ENCODE results near the gene JAZF1. TPM values are rescaled to one million over a fixed set of nuclear protein-coding genes. Genes with fewer than 3 reads are reported as not detected.

JAZF1 gene
- total RNA-seq, 1 experiment from 2014 or later: 0.90 TPM

- ChIA-PET POLR2A (ENCODE audit: unreplicated experiment) (no interaction called here), CTCF (no interaction called here)
- Histone ChIP-seq H3K9me2 (ENCODE audit: insufficient read depth) (no peaks in the 10 kb centered on the region), H3K79me2 (ENCODE audit: low read depth) (no peaks in the 10 kb centered on the region), H3K4me3 (no peak overlapping the region), H3K9me3 (ENCODE audit: insufficient read depth, low read depth) (no peaks in the 10 kb centered on the region), H3F3A (ENCODE audit: insufficient read depth, low read depth) (peaks cover 14% of the 10 kb centered on the region; the same call in 1 of the 2 replicates), H4K20me1 (ENCODE audit: insufficient read depth) (no peaks in the 10 kb centered on the region; the same call in 1 of the 2 replicates), H3K27ac (no peak overlapping the region), H3K27me3 (ENCODE audit: insufficient read depth, low read depth) (no peaks in the 10 kb centered on the region), H2AFZ (no peak overlapping the region), H3K4me1 (replicated peaks; ENCODE audit: insufficient read depth) (peaks cover 5% of the 10 kb centered on the region; the same call in 1 of the 2 replicates), H3K4me2 (no peak overlapping the region), H3K36me3 (ENCODE audit: low read depth) (no peaks in the 10 kb centered on the region)
- no peak for DNase-seq
- TF ChIP-seq CTCF (conservative IDR thresholded peaks at IDR 0.05) (no peak), EZH2 (IDR thresholded peaks at IDR 0.05; ENCODE audit: low read depth) (no peak)
- BruUV-seq (replicated peaks): no TSS peak
- intact Hi-C loops (cut with micrococcal nuclease; ENCODE audit: unreplicated experiment): no loop called here
Measured at GRCh38 chr7:28174901-28175661, 5.5 kb downstream of the JAZF1 start.

GRCh38 chr7:28174442-28174841, 6.2 kb downstream of the JAZF1 start:
- DNase-seq: no peak
- intact Hi-C loops (cut with micrococcal nuclease; ENCODE audit: unreplicated experiment): no loop called here
- Histone ChIP-seq H4K20me1 (ENCODE audit: insufficient read depth) (no peaks in the 10 kb centered on the region; the same call in 1 of the 2 replicates), H3K9me3 (ENCODE audit: insufficient read depth, low read depth) (no peaks in the 10 kb centered on the region), H3F3A (ENCODE audit: insufficient read depth, low read depth) (peaks cover 14% of the 10 kb centered on the region; the same call in 1 of the 2 replicates), H3K4me1 (replicated peaks; ENCODE audit: insufficient read depth) (peaks cover 8% of the 10 kb centered on the region; the same call in 1 of the 2 replicates), H3K36me3 (ENCODE audit: low read depth) (no peaks in the 10 kb centered on the region), H3K4me2 (no peak overlapping the region), H3K27me3 (ENCODE audit: insufficient read depth, low read depth) (no peaks in the 10 kb centered on the region), H3K27ac (no peak overlapping the region), H3K79me2 (ENCODE audit: low read depth) (no peaks in the 10 kb centered on the region), H3K4me3 (no peak overlapping the region), H3K9me2 (ENCODE audit: insufficient read depth) (no peaks in the 10 kb centered on the region), H2AFZ (no peak overlapping the region)
- CTCF ChIA-PET: interaction anchor here (0.7 kb wide), 1 partner anchor 979 kb away, joined by 3 read pairs; no protein-coding TSS in a partner anchor
- BruUV-seq (replicated peaks): no TSS peak
- POLR2A ChIA-PET (ENCODE audit: unreplicated experiment): no interaction called here
- TF ChIP-seq CTCF (conservative IDR thresholded peaks at IDR 0.05): no peak
- TF ChIP-seq EZH2 (IDR thresholded peaks at IDR 0.05; ENCODE audit: low read depth): no peak

GRCh38 chr7:28173531-28173930, 7.1 kb downstream of the JAZF1 start:
- no TSS peak for BruUV-seq (replicated peaks)
- POLR2A ChIA-PET (ENCODE audit: unreplicated experiment): no interaction called here
- Histone ChIP-seq H3K27ac (no peak overlapping the region), H3F3A (ENCODE audit: insufficient read depth, low read depth) (peaks cover 6% of the 10 kb centered on the region; the same call in 1 of the 2 replicates), H4K20me1 (ENCODE audit: insufficient read depth) (no peaks in the 10 kb centered on the region; the same call in 1 of the 2 replicates), H3K4me1 (replicated peaks; ENCODE audit: insufficient read depth) (peaks cover 4% of the 10 kb centered on the region; the same call in 1 of the 2 replicates), H2AFZ (no peak overlapping the region), H3K9me2 (ENCODE audit: insufficient read depth) (no peaks in the 10 kb centered on the region), H3K27me3 (ENCODE audit: insufficient read depth, low read depth) (no peaks in the 10 kb centered on the region), H3K79me2 (ENCODE audit: low read depth) (no peaks in the 10 kb centered on the region), H3K9me3 (ENCODE audit: insufficient read depth, low read depth) (no peaks in the 10 kb centered on the region), H3K36me3 (ENCODE audit: low read depth) (no peaks in the 10 kb centered on the region), H3K4me3 (no peak overlapping the region), H3K4me2 (no peak overlapping the region)
- intact Hi-C loops (cut with micrococcal nuclease; ENCODE audit: unreplicated experiment): no loop called here
- no peak for DNase-seq
- TF ChIP-seq EZH2 (IDR thresholded peaks at IDR 0.05; ENCODE audit: low read depth): no peak
- no peak for TF ChIP-seq CTCF (conservative IDR thresholded peaks at IDR 0.05)
- CTCF ChIA-PET: no interaction called here

Data from PC-9 (cell line).